ENCODE data around the gene PACRGL. TPM values are rescaled to one million over a fixed set of nuclear protein-coding genes. Genes with fewer than 3 reads are reported as not detected.

PACRGL gene
- total and polyA plus RNA-seq, 9 of the 15 experiments (the other 6 are each of a cell fraction or from before 2014, with no cell fraction given): 6.6 to 55.0 (median 27.5) TPM

- BruUV-seq (replicated peaks): no TSS peak
- H3K4me1 ChIP-seq (replicated peaks in 1 of 2; ENCODE audit: control insufficient read depth in 2 of 2, insufficient read depth in 2 of 2, low read length in 2 of 2): peaks cover 0 to 3% of the 10 kb centered on the region in 2 experiments; a peak in 1 of 5 replicates
- H3K9me3 ChIP-seq (replicated peaks; ENCODE audit: control insufficient read depth, insufficient read depth, low read depth, low read length): no peaks in the 10 kb centered on the region
- no peaks in the 10 kb centered on the region for H3K79me2 ChIP-seq (ENCODE audit: control insufficient read depth, insufficient read depth, low read length)
- no peak for TF ChIP-seq PKNOX1 (IDR thresholded peaks at IDR 0.05)
- TF ChIP-seq, protein P1, sequence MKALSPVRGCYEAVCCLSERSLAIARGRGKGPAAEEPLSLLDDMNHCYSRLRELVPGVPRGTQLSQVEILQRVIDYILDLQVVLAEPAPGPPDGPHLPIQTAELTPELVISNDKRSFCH (CRISPR knock-in tag; IDR thresholded peaks at IDR 0.05): no peak
- TF ChIP-seq, protein P1 (tag; IDR thresholded peaks at IDR 0.05): no peak
- TF ChIP-seq, protein P2, sequence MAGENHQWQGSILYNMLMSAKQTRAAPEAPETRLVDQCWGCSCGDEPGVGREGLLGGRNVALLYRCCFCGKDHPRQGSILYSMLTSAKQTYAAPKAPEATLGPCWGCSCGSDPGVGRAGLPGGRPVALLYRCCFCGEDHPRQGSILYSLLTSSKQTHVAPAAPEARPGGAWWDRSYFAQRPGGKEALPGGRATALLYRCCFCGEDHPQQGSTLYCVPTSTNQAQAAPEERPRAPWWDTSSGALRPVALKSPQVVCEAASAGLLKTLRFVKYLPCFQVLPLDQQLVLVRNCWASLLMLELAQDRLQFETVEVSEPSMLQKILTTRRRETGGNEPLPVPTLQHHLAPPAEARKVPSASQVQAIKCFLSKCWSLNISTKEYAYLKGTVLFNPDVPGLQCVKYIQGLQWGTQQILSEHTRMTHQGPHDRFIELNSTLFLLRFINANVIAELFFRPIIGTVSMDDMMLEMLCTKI (IDR thresholded peaks at IDR 0.05; ENCODE audit: partially characterized antibody): no peak
- no peaks in the 10 kb centered on the region for H3K27me3 ChIP-seq (ENCODE audit: control insufficient read depth in 2 of 2, insufficient read depth in 2 of 2, low read length in 2 of 2)
- in situ Hi-C loops (cut with MboI) (no loop called here), intact Hi-C loops (cut with micrococcal nuclease) (no loop called here)
- ATAC-seq: no peak
- H3K27ac ChIP-seq (ENCODE audit: extremely low read depth, low read depth, low read length): no peak overlapping the region
- no peak overlapping the region for H3K4me3 ChIP-seq
- peaks cover 50% of the 10 kb centered on the region; the same call in 2 of the 3 replicates for H3K36me3 ChIP-seq (ENCODE audit: control insufficient read depth, insufficient read depth, low read length)
- WGBS (ENCODE audit: insufficient coverage, low coverage, missing lambda C conversion rate): 55% methylated on average over 3 of the region's 3 CpGs
- DNase-seq (ENCODE audit: extremely low read depth in 1 of 4, low spot score in 3 of 4): no peak
- CTCF ChIA-PET (ENCODE audit: low intra/inter-chr PET ratio): no interaction called here
- H3K9ac ChIP-seq (ENCODE audit: insufficient read depth in 1 of 2, low read depth in 2 of 2, low read length in 2 of 2): no peak overlapping the region
- H4K20me1 ChIP-seq (replicated peaks; ENCODE audit: control insufficient read depth, insufficient read depth, low read length): no peaks in the 10 kb centered on the region
- no peaks in the 10 kb centered on the region for H3K9me1 ChIP-seq (ENCODE audit: control insufficient read depth, insufficient read depth, low read length)
- POLR2A ChIA-PET: no interaction called here
- no peak overlapping the region for H2AFZ ChIP-seq (ENCODE audit: low read depth, low read length)
- H3K4me2 ChIP-seq (ENCODE audit: insufficient read depth, low read length): no peak overlapping the region
- no peak for FAIRE-seq
Measured at GRCh38 chr4:20723019-20723418, 22.8 kb downstream of the PACRGL start.
